Epidermal melanocyte (primary cell): Measurements from ENCODE around the gene SLC6A2.
"Not testable (repeated sequence)": the region's sequence is repeated elsewhere in the genome, so short reads cannot be mapped to it uniquely, and the experiment has no call there.

ENCODE experiments used
- DNase-seq: peaks from one replicate; pipeline ENCODE4 v3.0.0; 2011; ENCODE audit warnings: low spot score; ENCODE audit not compliant: insufficient read length

SLC6A2 gene

GRCh38 chr16:55710466-55710865 lies 54.7 kb downstream of the SLC6A2 start:
- no peak for DNase-seq

- DNase-seq: peak; percentile 74
These were observed 56.4 kb downstream of the SLC6A2 start for GRCh38 chr16:55711959-55712876.

GRCh38 chr16:55713103-55713502 lies 57.3 kb downstream of the SLC6A2 start:
- no peak for DNase-seq

GRCh38 chr16:55717326-55717725 lies 61.5 kb downstream of the SLC6A2 start:
- DNase-seq: no peak

- no peak for DNase-seq
These were observed 69.4 kb downstream of the SLC6A2 start for GRCh38 chr16:55725055-55725777.

- DNase-seq: no peak
These were observed 73.0 kb downstream of the SLC6A2 start for GRCh38 chr16:55728797-55729196.

- DNase-seq: no peak
These were observed 74.3 kb downstream of the SLC6A2 start for GRCh38 chr16:55730115-55730514.

GRCh38 chr16:55732496-55732895 lies 76.7 kb downstream of the SLC6A2 start:
- DNase-seq: no peak

GRCh38 chr16:55734665-55735064 lies 78.9 kb downstream of the SLC6A2 start:
- DNase-seq: no peak

- no peak for DNase-seq
These were observed 79.5 kb downstream of the SLC6A2 start for GRCh38 chr16:55735120-55735781.

- no peak for DNase-seq
These were observed 80.9 kb downstream of the SLC6A2 start for GRCh38 chr16:55736671-55737070.

GRCh38 chr16:55737318-55737717 lies 81.5 kb downstream of the SLC6A2 start:
- DNase-seq: no peak

- DNase-seq: no peak
These were observed 82.2 kb downstream of the SLC6A2 start for GRCh38 chr16:55737966-55738365.

GRCh38 chr16:55746081-55746480 lies 90.3 kb downstream of the SLC6A2 start:
- no peak for DNase-seq

- no peak for DNase-seq
These were observed 92.0 kb downstream of the SLC6A2 start for GRCh38 chr16:55747785-55748184.

GRCh38 chr16:55752465-55753144 lies 96.8 kb downstream of the SLC6A2 start:
- not testable (repeated sequence) for DNase-seq

- DNase-seq: not testable (repeated sequence)
These were observed 97.4 kb downstream of the SLC6A2 start for GRCh38 chr16:55753145-55753631.
